HepG2 (cell line): ENCODE results near the gene TTLL8.

ENCODE experiments used
- CREB1 ChIP-seq, 2 experiments: fragments of 450-650 bp in 1 of 2; IDR thresholded peaks; 2 replicates each; pipeline ENCODE4 v1.6.1; 2016 to 2017; ENCODE audit warnings: control low read depth in 1 of 2, mild to moderate bottlenecking in 1 of 2, missing compliant biosample characterization in 1 of 2, missing genetic modification characterization in 1 of 2
- DPF2 ChIP-seq: sonication (generic); formaldehyde crosslinking; IDR thresholded peaks from 2 replicates; pipeline ENCODE4 v1.4.0; 2020; ENCODE audit warnings: mild to moderate bottlenecking, low read depth, missing genetic modification reagents, borderline replicate concordance
- DR1 ChIP-seq: sonication (generic); formaldehyde crosslinking; IDR thresholded peaks from 2 replicates; pipeline ENCODE4 v1.8.0; 2021; ENCODE audit warnings: mild to moderate bottlenecking, missing genetic modification reagents, inconsistent platforms
- EP300 ChIP-seq, 3 experiments: sonication (generic) in 1 of 3; formaldehyde crosslinking in 1 of 3; IDR thresholded peaks; 2 replicates each; pipeline versions ENCODE4 v1.5.1 to v1.6.1; 2011 to 2020; ENCODE audit warnings: low read depth in 2 of 3, low read length in 2 of 3, borderline replicate concordance in 1 of 3, improper control_type of control experiment in 1 of 3, mild to moderate bottlenecking in 1 of 3, missing genetic modification reagents in 1 of 3, moderate library complexity in 1 of 3
- EZH2 ChIP-seq: conservative IDR thresholded peaks from 2 replicates; pipeline ENCODE4 v1.6.1; 2012; ENCODE audit warnings: mild to moderate bottlenecking, low read depth, low read length, moderate library complexity
- FOXO4 ChIP-seq: sonication (generic); formaldehyde crosslinking; conservative IDR thresholded peaks from 2 replicates; pipeline ENCODE4 v1.8.1; 2023; ENCODE audit warnings: missing genetic modification reagents
- KDM5B ChIP-seq: sonication (generic); formaldehyde crosslinking; IDR thresholded peaks from 2 replicates; pipeline ENCODE4 v1.4.0; 2020; ENCODE audit warnings: missing genetic modification reagents, mild to moderate bottlenecking, borderline replicate concordance
- ZNF484 ChIP-seq: sonication (generic); formaldehyde crosslinking; IDR thresholded peaks from 2 replicates; pipeline ENCODE4 v1.5.1; 2020; ENCODE audit warnings: mild to moderate bottlenecking, low read depth, missing genetic modification reagents, borderline replicate concordance
- TF ChIP-seq, protein P1 (sequence below): sonication (generic); formaldehyde crosslinking; IDR thresholded peaks from 2 replicates; pipeline ENCODE4 v1.5.0; 2020; ENCODE audit warnings: mild to moderate bottlenecking, missing genetic modification reagents, moderate library complexity
- TF ChIP-seq, protein P2 (sequence below): sonication (generic); formaldehyde crosslinking; IDR thresholded peaks from 2 replicates; pipeline ENCODE4 v1.8.1; 2023; ENCODE audit warnings: mild to moderate bottlenecking, moderate library complexity, missing genetic modification reagents

- TF ChIP-seq ZNF484, result no peak
- no peak for TF ChIP-seq CREB1 (IDR thresholded peaks at IDR 0.05)
- no peak for TF ChIP-seq CREB1 (CRISPR knock-in tag; IDR thresholded peaks at IDR 0.05)
- TF ChIP-seq, protein P1, sequence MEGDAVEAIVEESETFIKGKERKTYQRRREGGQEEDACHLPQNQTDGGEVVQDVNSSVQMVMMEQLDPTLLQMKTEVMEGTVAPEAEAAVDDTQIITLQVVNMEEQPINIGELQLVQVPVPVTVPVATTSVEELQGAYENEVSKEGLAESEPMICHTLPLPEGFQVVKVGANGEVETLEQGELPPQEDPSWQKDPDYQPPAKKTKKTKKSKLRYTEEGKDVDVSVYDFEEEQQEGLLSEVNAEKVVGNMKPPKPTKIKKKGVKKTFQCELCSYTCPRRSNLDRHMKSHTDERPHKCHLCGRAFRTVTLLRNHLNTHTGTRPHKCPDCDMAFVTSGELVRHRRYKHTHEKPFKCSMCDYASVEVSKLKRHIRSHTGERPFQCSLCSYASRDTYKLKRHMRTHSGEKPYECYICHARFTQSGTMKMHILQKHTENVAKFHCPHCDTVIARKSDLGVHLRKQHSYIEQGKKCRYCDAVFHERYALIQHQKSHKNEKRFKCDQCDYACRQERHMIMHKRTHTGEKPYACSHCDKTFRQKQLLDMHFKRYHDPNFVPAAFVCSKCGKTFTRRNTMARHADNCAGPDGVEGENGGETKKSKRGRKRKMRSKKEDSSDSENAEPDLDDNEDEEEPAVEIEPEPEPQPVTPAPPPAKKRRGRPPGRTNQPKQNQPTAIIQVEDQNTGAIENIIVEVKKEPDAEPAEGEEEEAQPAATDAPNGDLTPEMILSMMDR (CRISPR knock-in tag), result no peak
- TF ChIP-seq KDM5B (CRISPR knock-in tag), result no peak
- TF ChIP-seq DR1 (CRISPR knock-in tag), result no peak
- TF ChIP-seq, protein P2, sequence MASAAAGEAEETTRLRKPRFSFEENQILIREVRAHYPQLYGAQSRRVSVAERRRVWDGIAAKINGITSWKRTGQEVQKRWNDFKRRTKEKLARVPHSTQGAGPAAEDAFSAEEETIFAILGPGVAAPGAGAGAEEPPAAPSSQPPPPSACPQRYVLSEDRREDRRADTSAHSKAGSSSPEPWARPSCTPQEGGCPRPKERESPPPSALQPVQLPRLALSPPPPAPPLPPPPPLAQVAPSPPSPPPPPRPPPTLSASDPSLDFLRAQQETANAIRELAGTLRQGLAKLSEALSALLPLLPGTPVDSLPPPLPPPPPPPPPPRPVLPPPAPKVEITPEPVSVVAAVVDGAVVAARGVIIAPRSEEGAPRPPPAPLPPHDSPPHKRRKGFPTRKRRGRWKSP (CRISPR knock-in tag), result no peak
- TF ChIP-seq DPF2, result no peak
- no peak for TF ChIP-seq EP300 (IDR thresholded peaks at IDR 0.05; ENCODE audit: low read depth in 2 of 2, low read length in 2 of 2)
- TF ChIP-seq EP300 (CRISPR knock-in tag; IDR thresholded peaks at IDR 0.05; ENCODE audit: borderline replicate concordance), result no peak
- TF ChIP-seq EZH2, result no peak
- no peak for TF ChIP-seq FOXO4 (CRISPR knock-in tag)
Measured at GRCh38 chr22:50070366-50070765, 12.3 kb upstream of the TTLL8 start.
